GM18519 (cell line): ENCODE results near the gene SLC25A10.

Experiments
- ATAC-seq: cut with Tn5 transposase; IDR thresholded peaks from one replicate; pipeline ENCODE4 v1.9.1; 2021; ENCODE audit warnings: mild to moderate bottlenecking, moderate library complexity; ENCODE audit not compliant: unreplicated experiment, low FRiP score

The SLC25A10 gene

GRCh38 chr17:81703747-81704654 lies 8.1 kb upstream of the SLC25A10 start:
- no peak for ATAC-seq

- ATAC-seq = no peak
Observed at GRCh38 chr17:81705518-81706231, 6.4 kb upstream of the SLC25A10 start.

- ATAC-seq = no peak
Observed at GRCh38 chr17:81706232-81706611, 5.9 kb upstream of the SLC25A10 start.

- no peak for ATAC-seq
Observed at GRCh38 chr17:81706757-81707624, 5.1 kb upstream of the SLC25A10 start.

GRCh38 chr17:81707725-81708646 lies 4.1 kb upstream of the SLC25A10 start:
- ATAC-seq = no peak

- ATAC-seq = no peak
Observed at GRCh38 chr17:81708739-81709185, 3.3 kb upstream of the SLC25A10 start.

GRCh38 chr17:81710514-81711308 lies 1.4 kb upstream of the SLC25A10 start:
- ATAC-seq = no peak

- ATAC-seq = no peak
Observed at GRCh38 chr17:81712468-81713003, 452 bp downstream of the SLC25A10 start.

- no peak for ATAC-seq
Observed at GRCh38 chr17:81713004-81713555, 996 bp downstream of the SLC25A10 start.

GRCh38 chr17:81713556-81714411 lies 1.7 kb downstream of the SLC25A10 start:
- ATAC-seq = no peak

GRCh38 chr17:81714412-81715106 lies 2.5 kb downstream of the SLC25A10 start:
- no peak for ATAC-seq

GRCh38 chr17:81715107-81715871 lies 3.2 kb downstream of the SLC25A10 start:
- no peak for ATAC-seq

- ATAC-seq = no peak
Observed at GRCh38 chr17:81715872-81716673, 4.0 kb downstream of the SLC25A10 start.

GRCh38 chr17:81716674-81716996 lies 4.6 kb downstream of the SLC25A10 start:
- no peak for ATAC-seq

GRCh38 chr17:81717049-81717765 lies 5.1 kb downstream of the SLC25A10 start:
- no peak for ATAC-seq
